H1 (cell line): Measurements from ENCODE around the gene UBE2O. TPM values are rescaled to one million over a fixed set of nuclear protein-coding genes. Genes with fewer than 3 reads are reported as not detected.

ENCODE experiments used
- ASH2L ChIP-seq: fragments of 200-600, 300-600 bp; sonication (generic); IDR thresholded peaks from one replicate; pipeline ENCODE4 v1.7.1; 2017; ENCODE audit warnings: low read length
- BACH1 ChIP-seq: IDR thresholded peaks from 2 replicates; pipeline ENCODE4 v1.6.1; 2012; ENCODE audit warnings: low read length, improper control_type of control experiment
- CBX5 ChIP-seq: fragments of 300-800, 300-1000 bp; sonication (generic); IDR thresholded peaks from 2 replicates; pipeline ENCODE4 v1.7.1; 2016; ENCODE audit warnings: antibody characterized with exemption, low read length, low read depth
- CEBPB ChIP-seq: IDR thresholded peaks from 2 replicates; pipeline ENCODE4 v1.6.1; 2012; ENCODE audit warnings: low read depth, low read length
- CHD2 ChIP-seq: IDR thresholded peaks from 2 replicates; pipeline ENCODE4 v1.6.1; 2012; ENCODE audit warnings: low read length, improper control_type of control experiment
- CHD7 ChIP-seq: fragments of 300-600 bp; sonication (generic); IDR thresholded peaks from 2 replicates; pipeline ENCODE4 v1.7.1; 2012; ENCODE audit warnings: low read length, moderate library complexity, mild to moderate bottlenecking, inconsistent platforms; ENCODE audit not compliant: insufficient replicate concordance
- EP300 ChIP-seq, 2 experiments: IDR thresholded peaks; 1 replicate in 1 of 2; 2 replicates in 1 of 2; pipeline ENCODE4 v1.6.1; 2011 to 2012; ENCODE audit warnings: low read depth in 2 of 2, low read length in 2 of 2, mild to moderate bottlenecking in 2 of 2, borderline replicate concordance in 1 of 2, inconsistent platforms in 1 of 2, moderate library complexity in 1 of 2
- JUN ChIP-seq: IDR thresholded peaks from 2 replicates; pipeline ENCODE4 v1.6.1; 2011; ENCODE audit warnings: low read depth, mild to moderate bottlenecking, improper control_type of control experiment, low read length
- RXRA ChIP-seq: IDR thresholded peaks from 2 replicates; pipeline ENCODE4 v1.6.1; 2011; ENCODE audit warnings: low read depth, mild to moderate bottlenecking, low read length, moderate library complexity; ENCODE audit not compliant: insufficient read depth
- SIX5 ChIP-seq: IDR thresholded peaks from 2 replicates; pipeline ENCODE4 v1.6.1; 2011; ENCODE audit warnings: mild to moderate bottlenecking, low read depth, low read length
- TAF7 ChIP-seq: optimal IDR thresholded peaks from 2 replicates; pipeline ENCODE3; 2011; ENCODE audit warnings: low read depth, mild to moderate bottlenecking, inconsistent platforms, low read length, moderate library complexity, borderline replicate concordance
- TBP ChIP-seq: IDR thresholded peaks from 2 replicates; pipeline ENCODE4 v1.6.1; 2011; ENCODE audit warnings: low read depth, low read length, improper control_type of control experiment
- YY1 ChIP-seq: IDR thresholded peaks from 2 replicates; pipeline ENCODE4 v1.6.1; 2011; ENCODE audit warnings: low read depth, mild to moderate bottlenecking, low read length
- polyA plus RNA-seq, 7 experiments: library from polyadenylated mRNA; depleted of rRNA in 3 of 7; stranded (reverse) in 5 of 7; unstranded in 2 of 7; fragments of >200 nt in 5 of 7; fragments of 200-250 nt in 2 of 7; gene quantifications; 1 replicate in 5 of 7; 2 replicates in 1 of 7; 4 replicates in 1 of 7; pipeline versions ENCODE4 v1.2.1 to v1.2.3, GENCODE V29; 2011 to 2013; ENCODE audit warnings: missing spikeins in 2 of 7, mixed read lengths in 2 of 7
- total RNA-seq: library from RNA; stranded (reverse); fragmentation: NEBNext Ultra II Directional; extraction: Animal tissue kit (Norgen Biotek cat#: 25700); gene quantifications from 2 replicates; pipeline ENCODE4 v1.2.1, GENCODE V29; 2021

The UBE2O gene
- total and polyA plus RNA-seq, 2 of the 8 experiments (the other 6 are each of a cell fraction or from before 2014, with no cell fraction given): 24.4 to 63.0 TPM

GRCh38 chr17:76369804-76370203 is 83.1 kb downstream of the UBE2O start (continued):
- TF ChIP-seq CHD7: no peak
- TF ChIP-seq JUN: no peak
- TF ChIP-seq TAF7: no peak
- no peak for TF ChIP-seq SIX5
- no peak for TF ChIP-seq YY1
- no peak for TF ChIP-seq CEBPB
- no peak for TF ChIP-seq ASH2L
- no peak for TF ChIP-seq EP300 (IDR thresholded peaks at IDR 0.05; ENCODE audit: borderline replicate concordance in 1 of 2, low read depth in 2 of 2, low read length in 2 of 2)
- TF ChIP-seq RXRA: no peak
- no peak for TF ChIP-seq TBP
- TF ChIP-seq CHD2: no peak
- no peak for TF ChIP-seq CBX5
- no peak for TF ChIP-seq BACH1
